SKM-1 treated with dmso at 0.1 percent for 144 hours (cell line): ENCODE data around the gene DCAF6.
A peak's percentile ranks its signal among the peaks of the same experiment; 100 is the strongest.
"Not testable (repeated sequence)": the region's sequence is repeated elsewhere in the genome, so short reads cannot be mapped to it uniquely, and the experiment has no call there.

Experiments used
- DNase-seq: peaks from one replicate; lab custom pipeline; 2025; ENCODE audit not compliant: unreplicated experiment; lab: John Stamatoyannopoulos, UW

Gene DCAF6

DNA sequence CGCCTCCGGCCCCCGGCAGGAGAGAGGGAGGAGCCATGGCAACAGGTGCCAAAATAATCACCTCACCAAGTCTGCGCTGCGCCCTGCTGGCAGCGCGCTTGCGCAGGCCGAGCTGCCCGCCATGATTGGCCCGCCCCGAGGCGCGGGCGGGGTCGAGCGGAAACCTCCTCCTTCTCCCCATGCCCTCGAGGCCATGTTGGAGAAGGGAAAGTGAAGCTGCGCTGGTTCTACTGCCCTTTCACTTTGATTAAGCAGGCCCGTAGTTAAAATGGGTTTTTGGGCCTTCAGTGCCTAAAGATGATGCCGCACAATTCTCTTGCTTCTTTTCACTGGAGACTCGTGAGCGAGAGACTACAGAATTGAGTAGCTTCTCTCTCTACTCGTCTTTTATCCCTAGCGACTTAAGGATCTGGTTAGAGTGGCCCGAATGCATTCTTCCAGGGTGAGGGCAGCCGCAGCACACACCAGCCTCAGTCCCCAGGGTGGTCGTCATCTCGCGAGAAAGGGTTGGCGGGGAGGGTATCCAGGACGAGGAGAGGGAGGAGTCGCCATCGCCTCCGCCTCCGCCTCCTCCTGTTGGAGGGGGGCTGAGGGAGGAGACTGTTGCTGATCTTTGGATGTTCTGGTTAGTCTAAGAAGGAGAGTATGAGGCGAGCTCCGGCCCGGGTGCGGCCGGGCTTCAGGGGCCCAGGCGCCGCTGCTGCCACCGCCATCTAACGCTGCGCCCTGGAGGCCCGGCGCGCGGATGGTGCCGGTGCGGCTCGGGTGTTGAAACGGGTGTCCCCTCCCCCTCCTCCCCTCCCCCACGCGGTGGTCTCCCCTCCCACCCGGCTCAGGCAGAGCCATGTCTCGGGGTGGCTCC, at the start of gene DCAF6:
Gene DCAF6, plus strand, starts transcription at position 616 of the 862 bp plus-strand sequence. Its CDS starts 229 bp downstream, at position 845.
- peak; percentile 99 for DNase-seq

DNA sequence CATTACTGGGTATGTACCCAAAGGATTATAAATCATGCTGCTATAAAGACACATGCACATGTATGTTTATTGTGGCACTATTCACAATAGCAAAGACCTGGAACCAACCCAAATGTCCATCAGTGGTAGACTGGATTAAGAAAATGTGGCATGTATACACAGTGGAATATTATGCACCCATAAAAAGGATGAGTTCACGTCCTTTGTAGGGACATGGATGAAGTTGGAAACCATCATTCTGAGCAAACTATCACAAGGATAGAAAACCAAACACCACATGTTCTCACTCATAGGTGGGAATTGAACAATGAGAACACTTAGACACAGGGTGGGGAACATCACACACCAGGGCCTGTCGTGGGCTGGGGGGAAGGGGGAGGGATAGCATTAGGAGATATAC, 49.3 kb upstream of the DCAF6 start:
- not testable (repeated sequence) for DNase-seq

GRCh38 chr1:167890400-167890799, 46.1 kb upstream of the DCAF6 start:
- DNase-seq = no peak

DNA sequence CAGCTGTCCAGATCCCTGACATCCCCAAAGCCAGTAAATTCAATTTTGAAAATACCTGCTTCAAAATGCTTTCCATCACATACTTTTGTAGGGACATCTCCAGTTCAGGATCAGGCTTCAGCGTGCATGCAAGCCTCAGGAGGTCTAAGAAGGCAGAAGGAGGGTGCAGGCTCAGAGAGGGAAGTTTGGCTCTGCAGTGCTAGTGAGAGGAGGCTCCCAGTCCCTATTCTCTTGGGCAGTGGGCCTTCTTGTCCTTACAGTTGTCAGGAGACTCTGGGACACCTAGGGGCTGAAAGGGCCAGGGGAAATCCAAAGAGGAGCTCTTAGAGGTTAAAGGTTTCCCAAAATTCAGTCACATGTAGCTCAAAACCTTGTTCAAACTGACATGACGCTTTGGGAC, 42.7 kb upstream of the DCAF6 start:
- no peak for DNase-seq

- no peak for DNase-seq
Observed at GRCh38 chr1:167898578-167899222, 37.8 kb upstream of the DCAF6 start.

DNA sequence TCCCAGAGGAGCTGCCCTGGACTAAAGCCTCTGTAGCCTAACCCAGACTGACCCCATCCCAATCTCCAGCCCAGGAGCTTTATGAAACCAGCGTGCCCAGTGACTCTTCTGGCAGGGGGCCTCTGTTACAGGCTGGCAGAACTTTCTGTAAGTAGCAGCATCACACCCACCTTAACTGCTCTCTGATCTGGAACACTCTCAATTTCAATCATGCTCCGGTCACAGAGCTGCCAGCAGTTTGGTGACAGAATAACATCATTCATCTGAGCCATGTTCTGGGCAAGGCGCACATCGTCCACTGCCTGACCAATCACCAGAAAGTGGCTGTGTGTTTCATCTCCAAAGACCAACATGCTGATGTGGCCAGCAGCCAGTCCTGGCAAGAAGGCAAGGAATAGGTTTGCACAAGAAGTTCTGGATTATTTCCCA, 37.2 kb upstream of the DCAF6 start:
- no peak for DNase-seq

GRCh38 chr1:167900907-167901306, 35.6 kb upstream of the DCAF6 start:
- no peak for DNase-seq

DNA sequence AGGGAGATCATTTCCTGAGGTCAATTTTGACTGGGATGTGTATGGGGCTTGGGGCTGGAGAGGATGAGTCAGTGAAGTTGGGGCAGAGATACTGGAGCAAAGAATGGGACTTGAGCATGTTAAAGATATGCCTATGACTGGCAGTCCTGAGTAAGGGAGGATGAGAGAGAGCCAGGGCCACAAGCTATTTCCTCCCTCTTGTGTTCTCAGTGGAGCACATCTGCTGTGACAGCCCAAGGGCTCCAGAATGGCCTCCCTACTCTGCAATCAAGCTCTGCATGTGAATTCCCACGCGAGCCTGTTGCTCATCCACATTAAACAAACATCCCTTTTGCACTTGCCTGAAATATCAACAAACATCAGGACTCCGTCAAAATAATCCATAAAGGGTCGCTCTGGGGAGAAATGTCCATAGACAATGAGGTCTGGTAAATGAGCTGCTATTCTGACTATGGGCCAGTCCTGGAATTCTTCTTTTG, 31.8 kb upstream of the DCAF6 start:
- no peak for DNase-seq

DNA sequence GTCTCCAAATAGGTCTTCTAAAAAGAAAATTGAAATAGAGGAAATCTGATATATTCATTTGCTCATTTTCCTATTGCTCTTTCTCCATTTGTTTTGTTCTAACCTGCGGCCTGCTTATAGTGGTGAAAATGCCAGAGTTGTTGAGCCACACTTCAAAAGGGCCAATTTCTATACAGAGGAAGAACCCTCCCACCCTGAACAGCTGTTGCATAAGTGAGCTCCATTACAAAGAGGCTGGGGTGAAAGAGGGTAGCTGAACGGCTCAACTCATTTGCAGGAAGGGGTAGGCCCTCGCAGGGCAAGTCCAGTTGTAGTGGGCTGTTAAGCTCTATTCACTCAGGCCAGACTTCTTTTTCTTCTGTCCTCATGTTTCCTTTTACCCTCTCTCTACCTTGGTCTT, 31.3 kb upstream of the DCAF6 start:
- peak; percentile 94 for DNase-seq

DNA sequence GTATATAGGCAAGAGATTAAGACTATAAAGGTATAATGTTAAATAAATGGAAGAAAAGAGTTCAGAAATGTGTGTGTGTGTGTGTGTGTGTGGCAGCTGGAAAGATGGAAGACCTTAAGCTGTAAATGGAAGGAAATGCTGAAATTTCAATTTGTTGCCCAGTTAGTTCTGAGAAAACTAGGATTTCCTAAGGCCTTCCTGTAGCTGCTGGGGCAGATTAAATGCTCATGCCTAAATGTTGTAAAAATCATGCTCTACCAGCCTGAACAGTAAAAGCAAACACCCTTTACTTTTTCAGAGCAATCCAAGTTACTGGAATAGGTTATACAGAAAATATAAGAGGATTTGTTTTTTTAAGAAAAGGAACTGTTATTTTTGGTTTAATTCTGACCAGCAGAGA, 30.8 kb upstream of the DCAF6 start:
- DNase-seq = peak; percentile 48

DNA sequence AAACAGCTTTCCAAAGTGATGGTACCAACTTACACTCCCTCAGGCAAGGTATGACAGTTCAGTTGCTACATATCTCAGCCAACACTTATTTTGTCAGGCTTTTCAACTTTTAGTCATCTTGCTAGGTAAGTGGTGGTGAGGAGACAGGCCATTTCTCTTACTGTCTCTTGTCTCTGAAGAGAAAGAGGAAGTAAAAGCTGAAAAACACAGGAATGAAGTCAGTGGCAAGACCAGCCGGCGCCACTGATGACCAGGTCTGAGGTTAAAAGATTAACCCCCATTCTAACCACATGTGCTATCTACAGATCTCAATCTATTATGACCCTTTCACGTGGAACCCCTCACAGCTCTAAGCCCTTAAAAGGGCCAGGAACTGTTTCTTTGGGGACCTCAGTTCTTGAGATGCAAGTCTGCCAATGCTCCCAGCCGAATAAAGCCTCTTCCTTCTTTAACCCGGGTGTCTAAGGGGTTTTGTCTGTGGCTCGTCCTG, 26.7 kb upstream of the DCAF6 start:
- DNase-seq = peak; percentile 21

DNA sequence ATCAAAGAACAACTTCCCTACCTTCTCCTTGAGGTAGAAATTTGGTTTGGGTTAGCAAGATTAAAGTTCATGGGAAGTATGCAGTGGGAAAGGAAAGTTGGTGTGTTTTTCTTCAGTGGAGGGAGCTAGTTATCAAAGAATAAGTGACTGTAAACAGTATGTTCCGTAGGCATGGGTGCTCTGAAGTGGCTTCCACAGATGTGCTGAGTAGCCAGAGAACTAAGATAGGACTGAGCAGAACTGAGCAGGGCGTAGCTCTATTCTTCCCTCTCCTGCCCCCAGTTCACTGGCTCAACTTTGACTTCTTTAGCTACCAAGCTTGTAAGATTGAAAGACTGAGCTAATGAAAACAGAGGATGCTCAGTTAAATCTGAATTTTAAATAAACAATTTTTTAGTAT, 26.0 kb upstream of the DCAF6 start:
- no peak for DNase-seq

DNA sequence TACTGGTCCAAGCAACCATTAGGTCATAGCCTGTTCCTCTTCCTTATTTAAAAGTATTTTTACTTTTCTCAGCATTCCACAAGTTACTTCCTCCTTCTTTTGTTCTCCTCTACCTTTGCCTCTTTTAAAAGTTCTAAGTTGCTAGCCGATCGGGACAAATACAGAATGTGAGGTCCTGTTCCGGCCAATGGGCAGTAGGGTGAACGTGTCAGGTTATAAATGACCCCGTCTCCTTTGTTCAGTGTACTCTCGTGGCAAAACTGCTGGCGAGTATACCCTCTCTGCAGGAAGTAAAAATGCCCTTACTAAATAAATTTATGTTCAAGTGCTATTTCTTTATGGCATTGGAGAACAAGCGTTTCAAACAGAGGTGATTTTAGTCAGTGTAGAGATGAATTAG, 25.1 kb upstream of the DCAF6 start:
- no peak for DNase-seq

GRCh38 chr1:167912294-167912693, 24.2 kb upstream of the DCAF6 start:
- no peak for DNase-seq

- no peak for DNase-seq
Observed at GRCh38 chr1:167913895-167914496, 22.5 kb upstream of the DCAF6 start, which contains the start of gene ADCY10. Gene ADCY10, minus strand, starts transcription at chr1:167914134. Its CDS starts 8,994 bp downstream, at chr1:167905140.

DNA sequence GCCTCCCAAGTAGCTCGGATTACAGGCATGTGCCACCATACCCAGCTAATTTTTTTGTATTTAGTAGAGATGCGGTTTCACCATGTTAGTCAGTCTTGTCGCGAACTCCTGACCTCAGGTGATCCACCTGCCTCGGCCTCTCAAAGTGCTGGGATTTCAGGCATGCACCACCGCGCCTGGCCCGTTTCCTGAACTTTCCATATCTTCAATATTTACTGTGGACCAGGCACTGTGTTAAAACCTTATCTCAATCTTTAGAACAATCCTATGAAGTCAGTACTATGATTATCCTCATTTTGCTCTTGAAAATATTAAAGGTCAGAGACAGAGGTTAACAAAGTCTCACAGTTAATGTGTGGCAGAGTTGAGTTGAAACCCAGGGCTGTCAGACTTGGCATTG, 20.9 kb upstream of the DCAF6 start:
- no peak for DNase-seq

- DNase-seq = no peak
Observed at GRCh38 chr1:167916766-167917511, 19.5 kb upstream of the DCAF6 start.

GRCh38 chr1:167922023-167922422, 14.5 kb upstream of the DCAF6 start:
- peak; percentile 55 for DNase-seq

GRCh38 chr1:167922611-167923074, 13.8 kb upstream of the DCAF6 start:
- DNase-seq = no peak

GRCh38 chr1:167923324-167924056, 13.0 kb upstream of the DCAF6 start:
- DNase-seq = no peak
